Measurements from ENCODE around the gene TCP11. TPM values are rescaled to one million over a fixed set of nuclear protein-coding genes. Genes with fewer than 3 reads are reported as not detected.

The TCP11 gene
- total RNA-seq, 1 experiment from 2014 or later = not detected

- Histone ChIP-seq H3K79me1 (ENCODE audit: insufficient read depth, low read depth, low read length, poor library complexity, severe bottlenecking) (no peaks in the 10 kb centered on the region), H4K20me1 (ENCODE audit: control insufficient read depth, insufficient read depth, insufficient read length) (no peaks in the 10 kb centered on the region), H3K9me3 (ENCODE audit: control insufficient read depth, low read depth, low read length) (no peaks in the 10 kb centered on the region), H3T11ph (ENCODE audit: low read length) (no peak overlapping the region), H3K23ac (ENCODE audit: insufficient read length, low read depth, low read length) (no peak overlapping the region), H3K14ac (ENCODE audit: insufficient read depth, low read length) (no peak overlapping the region), H2BK20ac (ENCODE audit: low read depth, low read length, poor library complexity, severe bottlenecking) (no peak overlapping the region), H3K4me1 (ENCODE audit: insufficient read depth, low read length) (no peaks in the 10 kb centered on the region; the same call in 1 of the 2 replicates), H3K4me2 (ENCODE audit: insufficient read depth, insufficient read length, low read length) (no peak overlapping the region), H3K4ac (ENCODE audit: low read depth, low read length) (no peak overlapping the region), H3K27ac (ENCODE audit: insufficient read length, low read depth, low read length) (no peak overlapping the region), H3K23me2 (ENCODE audit: insufficient read length, low read depth, low read length, poor library complexity, severe bottlenecking) (no peaks in the 10 kb centered on the region), H2BK15ac (ENCODE audit: low read depth, low read length) (no peak overlapping the region), H3K18ac (ENCODE audit: insufficient read length, low read depth, low read length) (no peak overlapping the region), H4K91ac (ENCODE audit: insufficient read length, low read depth, low read length) (no peak overlapping the region), H3K56ac (ENCODE audit: insufficient read length, low read depth, low read length) (no peak overlapping the region), H3K79me2 (ENCODE audit: insufficient read depth, low read length) (no peaks in the 10 kb centered on the region), H4K5ac (ENCODE audit: insufficient read length, low read depth, low read length) (no peak overlapping the region), H2AK5ac (ENCODE audit: insufficient read length, low read length) (no peak overlapping the region), H2AFZ (ENCODE audit: low read length) (no peak overlapping the region), H3K27me3 (ENCODE audit: insufficient read depth, low read length) (no peaks in the 10 kb centered on the region), H3K9ac (ENCODE audit: extremely low read depth, insufficient read length, low read length) (no peak overlapping the region), H2BK12ac (ENCODE audit: insufficient read length, low read depth, low read length) (no peak overlapping the region), H2BK5ac (ENCODE audit: insufficient read length, low read length) (no peak overlapping the region), H2BK120ac (ENCODE audit: low read depth, low read length, poor library complexity, severe bottlenecking) (no peak overlapping the region), H4K8ac (replicated peaks; ENCODE audit: insufficient read length, low read depth, low read length) (no peak overlapping the region)
- peaks cover 10% of the 10 kb centered on the region for H3K27me3 Mint-ChIP-seq (ENCODE audit: low read depth)
- no peaks in the 10 kb centered on the region for H3K36me3 Mint-ChIP-seq (ENCODE audit: insufficient read depth in 1 of 3, low read depth in 3 of 3)
- no peaks in the 10 kb centered on the region for H3K9me3 Mint-ChIP-seq
- no peak for DNase-seq
- H3K4me3 Mint-ChIP-seq = no peak overlapping the region
- no peak overlapping the region for H3K27ac Mint-ChIP-seq
- peaks cover 10 to 14% of the 10 kb centered on the region in 2 experiments for H3K4me1 Mint-ChIP-seq
- TF ChIP-seq, protein P1, sequence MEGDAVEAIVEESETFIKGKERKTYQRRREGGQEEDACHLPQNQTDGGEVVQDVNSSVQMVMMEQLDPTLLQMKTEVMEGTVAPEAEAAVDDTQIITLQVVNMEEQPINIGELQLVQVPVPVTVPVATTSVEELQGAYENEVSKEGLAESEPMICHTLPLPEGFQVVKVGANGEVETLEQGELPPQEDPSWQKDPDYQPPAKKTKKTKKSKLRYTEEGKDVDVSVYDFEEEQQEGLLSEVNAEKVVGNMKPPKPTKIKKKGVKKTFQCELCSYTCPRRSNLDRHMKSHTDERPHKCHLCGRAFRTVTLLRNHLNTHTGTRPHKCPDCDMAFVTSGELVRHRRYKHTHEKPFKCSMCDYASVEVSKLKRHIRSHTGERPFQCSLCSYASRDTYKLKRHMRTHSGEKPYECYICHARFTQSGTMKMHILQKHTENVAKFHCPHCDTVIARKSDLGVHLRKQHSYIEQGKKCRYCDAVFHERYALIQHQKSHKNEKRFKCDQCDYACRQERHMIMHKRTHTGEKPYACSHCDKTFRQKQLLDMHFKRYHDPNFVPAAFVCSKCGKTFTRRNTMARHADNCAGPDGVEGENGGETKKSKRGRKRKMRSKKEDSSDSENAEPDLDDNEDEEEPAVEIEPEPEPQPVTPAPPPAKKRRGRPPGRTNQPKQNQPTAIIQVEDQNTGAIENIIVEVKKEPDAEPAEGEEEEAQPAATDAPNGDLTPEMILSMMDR (conservative IDR thresholded peaks at IDR 0.05) = no peak
- WGBS (ENCODE audit: extremely low coverage, insufficient read length, low lambda C conversion rate) = no CpG with 5 or more reads among the region's 2 CpGs
Measured at GRCh38 chr6:35179901-35180535, 38.9 kb upstream of the TCP11 start.
